Smooth muscle cell of the coronary artery (primary cell): Measurements from ENCODE around the gene PRKAG3. TPM values are rescaled to one million over a fixed set of nuclear protein-coding genes. Genes with fewer than 3 reads are reported as not detected.

Source experiments
- total RNA-seq: library from RNA; depleted of rRNA; stranded (reverse); fragments of >200 nt; gene quantifications from 2 replicates; pipeline ENCODE4 v1.2.3, GENCODE V29; 2014; ENCODE audit warnings: low replicate concordance

PRKAG3 gene
- 4.1 TPM in 1 of 2 replicates, not detected in the other for total RNA-seq

GRCh38 chr2:218831378-218831990 is at the start of gene PRKAG3:
TSS of gene PRKAG3 (minus strand) at chr2:218831803.

GRCh38 chr2:218880102-218880858 is 48.7 kb upstream of the PRKAG3 start, which contains the start of gene WNT10A:
TSS of gene WNT10A (plus strand) at chr2:218880852. CDS start at chr2:218880996, 144 bp downstream.

GRCh38 chr2:218859556-218859987 is 28.0 kb upstream of the PRKAG3 start, which contains the start of gene WNT6:
TSS of gene WNT6 (plus strand) at chr2:218859805. CDS start at chr2:218860038, 233 bp downstream.

GRCh38 chr2:218781691-218782527 is 49.7 kb downstream of the PRKAG3 start, which contains the start of gene CYP27A1:
TSS of gene CYP27A1 (plus strand) at chr2:218782147. CDS start at chr2:218782183, 36 bp downstream.

Other genes starting within 250 kb of the PRKAG3 start
- 2.9 and 4.0 TPM in 2 replicates for gene PLCD4, start 223.9 kb downstream of the PRKAG3 start, total RNA-seq
- 2.1 and 5.7 TPM in 2 replicates for gene ZNF142, start 172.2 kb downstream of the PRKAG3 start, total RNA-seq
- gene BCS1L, start 172.1 kb downstream of the PRKAG3 start, total RNA-seq = 24.1 and 34.0 TPM in 2 replicates
- gene RNF25, start 159.8 kb downstream of the PRKAG3 start, total RNA-seq = 30.5 and 31.3 TPM in 2 replicates
- gene STK36, start 159.7 kb downstream of the PRKAG3 start, total RNA-seq = 10.4 and 34.3 TPM in 2 replicates
- 4.8 and 5.6 TPM in 2 replicates for gene TTLL4, start 121.0 kb downstream of the PRKAG3 start, total RNA-seq
- 5.3 and 25.6 TPM in 2 replicates for gene CYP27A1, start 49.7 kb downstream of the PRKAG3 start, total RNA-seq
- gene WNT6, start 28.0 kb upstream of the PRKAG3 start, total RNA-seq = not detected in 2 replicates
- gene WNT10A, start 49.0 kb upstream of the PRKAG3 start, total RNA-seq = not detected in 2 replicates
- gene CDK5R2, start 127.9 kb upstream of the PRKAG3 start, total RNA-seq = 0.08 TPM in 1 of 2 replicates, not detected in the other
- gene FEV, start 153.4 kb upstream of the PRKAG3 start, total RNA-seq = not detected in 2 replicates
- not detected in 2 replicates for gene CRYBA2, start 161.6 kb upstream of the PRKAG3 start, total RNA-seq
- gene CFAP65, start 209.7 kb upstream of the PRKAG3 start, total RNA-seq = not detected in 2 replicates
- gene IHH, start 229.1 kb upstream of the PRKAG3 start, total RNA-seq = under 0.01 TPM in 1 of 2 replicates, not detected in the other